SH-SY5Y (cell line): Measurements from ENCODE around the gene TKTL2.

Experiments used
- GATA2 ChIP-seq: IDR thresholded peaks from 2 replicates; pipeline ENCODE4 v1.6.1; 2011; ENCODE audit warnings: mild to moderate bottlenecking, low read depth, low read length
- GATA3 ChIP-seq: IDR thresholded peaks from 2 replicates; pipeline ENCODE4 v1.6.1; 2011; ENCODE audit warnings: low read depth, mild to moderate bottlenecking, low read length, moderate library complexity

DNA sequence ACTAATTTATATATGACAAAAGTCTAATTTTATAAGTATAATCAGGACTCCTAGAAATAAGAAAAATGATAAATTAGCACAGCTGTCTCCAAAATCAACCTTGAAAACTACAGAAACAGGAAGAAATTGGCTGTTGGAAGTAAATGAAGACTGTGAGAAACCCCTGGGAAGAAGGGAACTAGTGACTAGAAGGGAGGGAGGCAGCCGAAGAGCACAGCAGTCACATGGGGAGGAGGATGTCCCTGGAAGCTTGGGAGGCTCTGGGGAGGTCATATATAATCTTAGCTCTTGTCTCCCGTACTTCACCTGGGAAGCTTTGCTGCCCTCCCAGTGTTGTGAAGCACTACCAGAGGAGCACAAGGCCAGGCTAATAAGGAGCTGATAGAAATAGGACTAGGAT, 12.0 kb upstream of the TKTL2 start:
- TF ChIP-seq GATA2 (no peak), GATA3 (no peak)
